Esophagus muscularis mucosa (tissue), 4 donors: Measurements from ENCODE around the gene CXCR4. TPM values are rescaled to one million over a fixed set of nuclear protein-coding genes. Genes with fewer than 3 reads are reported as not detected.

ENCODE experiments used
- DNase-seq: peaks from one replicate; pipeline ENCODE4 v3.0.0-alpha.2; 2017; ENCODE audit errors: extremely low spot score
- H3K27ac ChIP-seq, 4 donors: fragments of 200-600 bp; sonication (generic); replicated peaks in 1 of 4; 1 replicate in 3 of 4; 2 replicates in 1 of 4; pipeline ENCODE4 v1.5.1; 2016 to 2019; ENCODE audit warnings: mild to moderate bottlenecking in 1 of 4
- H3K27me3 ChIP-seq, 4 donors: fragments of 200-600 bp; sonication (generic); one replicate each; pipeline versions ENCODE4 v1.5.1 to v1.6.0; 2016 to 2019
- H3K36me3 ChIP-seq, 4 donors: fragments of 200-600 bp; sonication (generic); one replicate each; pipeline ENCODE4 v1.5.1; 2016 to 2019
- H3K4me1 ChIP-seq, 4 donors: fragments of 200-600 bp; sonication (generic); one replicate each; pipeline ENCODE4 v1.5.1; 2016 to 2019
- H3K4me3 ChIP-seq, 4 donors: fragments of 200-600 bp; sonication (generic); 1 replicate in 2 of 4; 2 replicates in 2 of 4; pipeline ENCODE4 v1.5.1; 2016 to 2019; ENCODE audit warnings: mild to moderate bottlenecking in 4 of 4, moderate library complexity in 1 of 4
- H3K9me3 ChIP-seq, 4 donors: fragments of 200-600 bp; sonication (generic); 1 replicate in 3 of 4; 2 replicates in 1 of 4; pipeline ENCODE4 v1.5.1; 2016 to 2019
- CTCF ChIP-seq, 3 experiments: fragments of 200-600 bp in 2 of 3; fragments of 450-650 bp in 1 of 3; sonication (generic) in 2 of 3; IDR thresholded peaks; one replicate each; pipeline ENCODE4 v1.5.1; 2017 to 2019; ENCODE audit warnings: antibody characterized with exemption in 3 of 3, mild to moderate bottlenecking in 2 of 3, moderate library complexity in 1 of 3
- EP300 ChIP-seq: sonication (generic); formaldehyde crosslinking; IDR thresholded peaks from one replicate; pipeline ENCODE4 v1.6.1; 2017; ENCODE audit warnings: antibody characterized with exemption
- POLR2A ChIP-seq: fragments of 450-650 bp; IDR thresholded peaks from one replicate; pipeline ENCODE4 v1.6.1; 2017; ENCODE audit warnings: antibody characterized with exemption, moderate library complexity, mild to moderate bottlenecking, low read depth
- POLR2AphosphoS5 ChIP-seq, 2 donors: sonication (generic); formaldehyde crosslinking; IDR thresholded peaks; one replicate each; pipeline ENCODE4 v1.6.1; 2017; ENCODE audit warnings: antibody characterized with exemption in 2 of 2
- WGBS: methylation state at CpG from one replicate; pipeline ENCODE4 v1.1.5; 2018; 5-methylcytosine and 5-hydroxymethylcytosine counted together
- intact Hi-C: fragments of 100-400 bp; cut with DNase I; formaldehyde crosslinking; loops from one replicate; pipeline ENCODE4 v1.15.1; 2023
- total RNA-seq, 4 donors: library from RNA; depleted of rRNA; stranded (reverse); fragments of >200 nt; gene quantifications; one replicate each; pipeline versions ENCODE4 v1.1.0 to v1.2.1, GENCODE V29; 2016

Gene CXCR4
- total RNA-seq, 4 donors from 2014 or later: 4.2 to 11.8 (median 5.6) TPM

GRCh38 chr2:136125236-136125635 is 7.3 kb upstream of the CXCR4 start:
- intact Hi-C loops: no loop called here

GRCh38 chr2:136124805-136125204 is 6.9 kb upstream of the CXCR4 start:
- no peak for DNase-seq
- TF ChIP-seq POLR2A (no peak), CTCF (IDR thresholded peaks at IDR 0.05) (no peak), EP300 (no peak), POLR2AphosphoS5 (IDR thresholded peaks at IDR 0.05) (no peak)
- Histone ChIP-seq H3K4me3 (no peak overlapping the region), H3K27ac (no peak overlapping the region), H3K36me3 (no peaks in the 10 kb centered on the region), H3K27me3 (peaks cover 0 to 19% (median 0%) of the 10 kb centered on the region in 4 donors), H3K9me3 (no peaks in the 10 kb centered on the region), H3K4me1 (peaks cover 0 to 9% (median 6%) of the 10 kb centered on the region in 4 donors)
- WGBS: 61% methylated on average over 2 of the region's 2 CpGs
- intact Hi-C loops: no loop called here

More at GRCh38 chr2:136125236-136125635, 7.3 kb upstream of the CXCR4 start:
- H3K36me3 ChIP-seq: no peaks in the 10 kb centered on the region
- whole genome bisulfite sequencing: 65% methylated on average over 6 of the region's 6 CpGs
- no peak for TF ChIP-seq POLR2A
- no peak for TF ChIP-seq POLR2AphosphoS5 (IDR thresholded peaks at IDR 0.05)
- no peak for TF ChIP-seq CTCF (IDR thresholded peaks at IDR 0.05)
- no peak for TF ChIP-seq EP300
- H3K9me3 ChIP-seq: no peaks in the 10 kb centered on the region
- H3K27me3 ChIP-seq: peaks cover 0 to 14% (median 0%) of the 10 kb centered on the region in 4 donors
- no peak for DNase-seq
- peaks cover 0 to 7% (median 6%) of the 10 kb centered on the region in 4 donors for H3K4me1 ChIP-seq
- no peak overlapping the region for H3K27ac ChIP-seq
- H3K4me3 ChIP-seq: no peak overlapping the region

GRCh38 chr2:136122661-136123060 is 4.7 kb upstream of the CXCR4 start:
- DNase-seq: no peak
- Histone ChIP-seq H3K4me3 (no peak overlapping the region), H3K36me3 (no peaks in the 10 kb centered on the region), H3K27me3 (peaks cover 0 to 31% (median 0%) of the 10 kb centered on the region in 4 donors), H3K27ac (no peak overlapping the region), H3K4me1 (peaks cover 10 to 30% (median 24%) of the 10 kb centered on the region in 4 donors), H3K9me3 (no peaks in the 10 kb centered on the region)
- intact Hi-C loops: no loop called here
- 66% methylated on average over 3 of the region's 3 CpGs for WGBS
- no peak for TF ChIP-seq POLR2AphosphoS5 (IDR thresholded peaks at IDR 0.05)
- TF ChIP-seq EP300: no peak
- no peak for TF ChIP-seq POLR2A
- no peak for TF ChIP-seq CTCF (IDR thresholded peaks at IDR 0.05)

- no peak overlapping the region for H3K27ac ChIP-seq
- H3K36me3 ChIP-seq: no peaks in the 10 kb centered on the region
- intact Hi-C loops: no loop called here
- no peaks in the 10 kb centered on the region for H3K9me3 ChIP-seq
- no peak overlapping the region for H3K4me3 ChIP-seq
- TF ChIP-seq EP300 (no peak), POLR2AphosphoS5 (IDR thresholded peaks at IDR 0.05) (no peak), CTCF (IDR thresholded peaks at IDR 0.05) (no peak), POLR2A (no peak)
- peaks cover 0 to 43% (median 2%) of the 10 kb centered on the region in 4 donors for H3K27me3 ChIP-seq
- WGBS: 100% methylated on average over 3 of the region's 3 CpGs
- DNase-seq: no peak
- peaks cover 21 to 40% (median 35%) of the 10 kb centered on the region in 4 donors for H3K4me1 ChIP-seq
These were observed 3.4 kb upstream of the CXCR4 start for GRCh38 chr2:136121204-136121910.
